ENCODE results near the gene SLC27A5. TPM values are rescaled to one million over a fixed set of nuclear protein-coding genes. Genes with fewer than 3 reads are reported as not detected.

Gene SLC27A5
- total RNA-seq = 10 to 100 TPM; 13.8 to 14.4 TPM

DNA sequence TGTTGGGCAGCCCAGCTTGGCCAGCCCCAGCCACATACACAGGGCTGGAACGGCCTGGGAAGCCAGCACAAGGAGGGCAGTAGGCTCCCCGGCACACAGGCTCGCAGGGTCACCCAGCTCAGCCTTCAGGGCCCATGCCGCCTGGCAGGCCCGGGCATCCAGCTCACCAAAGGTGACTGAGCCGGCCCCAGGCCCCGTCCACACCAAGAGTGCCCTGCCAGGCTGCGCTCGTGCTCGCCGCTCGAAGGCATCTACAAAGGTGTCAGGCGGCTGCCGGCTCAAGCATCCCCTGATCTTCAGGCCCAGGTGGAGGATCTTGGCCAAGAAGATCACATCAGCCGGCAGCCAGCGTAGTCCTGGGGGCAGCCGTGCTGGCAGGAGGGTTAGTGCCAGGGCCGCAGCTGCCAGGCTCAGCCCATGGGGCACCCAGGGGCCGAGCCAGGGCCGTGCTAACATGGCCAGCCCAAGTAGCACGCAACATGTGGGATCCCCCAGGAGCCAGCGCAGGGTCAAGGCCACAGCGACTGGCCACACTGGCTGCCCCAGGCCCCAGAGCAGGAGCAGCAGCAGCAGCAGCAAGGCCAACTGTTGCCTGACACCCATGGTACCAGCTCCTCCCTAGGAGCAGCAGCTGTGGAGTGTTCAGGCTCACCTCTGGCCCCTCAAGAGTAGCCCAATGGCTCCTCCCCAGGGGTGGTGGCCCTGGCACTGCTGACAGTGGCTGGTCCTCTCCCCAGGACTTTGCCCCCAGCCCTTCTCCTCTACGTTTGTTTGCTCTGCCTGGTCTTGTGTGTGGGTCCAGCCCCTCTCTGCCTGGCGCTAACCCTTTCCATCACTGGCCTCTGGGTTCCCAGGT is at the start of gene SLC27A5:
Gene SLC27A5, minus strand, starts transcription at position 640 of the 856 bp plus-strand sequence. Its CDS starts 37 bp downstream, at position 603.
- no peak within 1 kb of the TSS for H3K4me3 Mint-ChIP-seq
- CTCF ChIA-PET = interaction anchor here (0.9 kb wide), 1 partner anchor 10 kb away, joined by 3 read pairs; no protein-coding TSS in a partner anchor
- DNase-seq = no peak
- peaks cover 9% of the 10 kb centered on the region for H3K9me3 Mint-ChIP-seq
- intact Hi-C loops (cut with micrococcal nuclease) = no loop called here
- H3K36me3 Mint-ChIP-seq (ENCODE audit: low read depth) = peaks cover 12% of the 10 kb centered on the region
- no peaks in the 10 kb centered on the region for H3K27me3 Mint-ChIP-seq (ENCODE audit: low read depth)
- peaks cover 22% of the 10 kb centered on the region for H3K4me1 Mint-ChIP-seq (ENCODE audit: low read depth)
- no peak within 1 kb of the TSS for H3K27ac Mint-ChIP-seq

DNA sequence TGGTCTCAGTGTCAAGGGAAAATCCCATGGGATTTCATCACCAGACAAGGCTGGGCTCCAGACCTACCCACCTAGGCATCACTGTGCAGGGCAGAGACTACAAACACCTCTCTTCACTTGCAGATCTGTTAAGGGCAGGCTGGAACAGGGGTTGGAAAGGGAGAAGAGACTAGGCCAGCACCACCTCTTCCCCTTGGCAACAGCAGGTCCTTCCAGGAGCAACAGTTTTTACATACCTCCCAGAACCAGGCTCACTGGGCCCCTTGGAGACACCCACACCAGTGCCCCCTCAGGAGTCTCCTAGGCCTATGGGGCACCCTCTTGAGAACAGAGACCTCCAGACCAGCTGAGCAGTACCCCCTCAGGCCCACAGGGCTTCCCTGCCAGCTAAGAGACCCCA is 49.1 kb upstream of the SLC27A5 start:
- no peaks in the 10 kb centered on the region for H3K27me3 Mint-ChIP-seq (ENCODE audit: low read depth)
- H3K36me3 Mint-ChIP-seq (ENCODE audit: low read depth) = peaks cover 30% of the 10 kb centered on the region
- CTCF ChIA-PET = interaction anchor here (1.0 to 1.7 kb wide), 3 partner anchors 20 to 43 kb away, joined by 3 to 9 read pairs (median 4); partner anchors contain the start of gene ZBTB45
- H3K4me1 Mint-ChIP-seq (ENCODE audit: low read depth) = peaks cover 56% of the 10 kb centered on the region
- H3K9me3 Mint-ChIP-seq = no peaks in the 10 kb centered on the region
- DNase-seq = no peak
- intact Hi-C loops (cut with micrococcal nuclease) = no loop called here
- no peak overlapping the region for H3K27ac Mint-ChIP-seq
- H3K4me3 Mint-ChIP-seq = peak overlapping the region; percentile 90

GRCh38 chr19:58560007-58560887 is 48.5 kb upstream of the SLC27A5 start:
- H3K27me3 Mint-ChIP-seq (ENCODE audit: low read depth) = no peaks in the 10 kb centered on the region
- H3K4me1 Mint-ChIP-seq (ENCODE audit: low read depth) = peaks cover 59% of the 10 kb centered on the region
- no peaks in the 10 kb centered on the region for H3K9me3 Mint-ChIP-seq
- intact Hi-C loops (cut with micrococcal nuclease) = no loop called here
- peaks cover 33% of the 10 kb centered on the region for H3K36me3 Mint-ChIP-seq (ENCODE audit: low read depth)
- peak overlapping the region; percentile 90 for H3K4me3 Mint-ChIP-seq
- CTCF ChIA-PET = interaction anchor here (0.6 to 1.6 kb wide), 3 partner anchors 21 to 43 kb away, joined by 3 to 4 read pairs (median 4); partner anchors contain the start of gene ZBTB45
- H3K27ac Mint-ChIP-seq = peak overlapping the region; percentile 100
- DNase-seq = no peak

DNA sequence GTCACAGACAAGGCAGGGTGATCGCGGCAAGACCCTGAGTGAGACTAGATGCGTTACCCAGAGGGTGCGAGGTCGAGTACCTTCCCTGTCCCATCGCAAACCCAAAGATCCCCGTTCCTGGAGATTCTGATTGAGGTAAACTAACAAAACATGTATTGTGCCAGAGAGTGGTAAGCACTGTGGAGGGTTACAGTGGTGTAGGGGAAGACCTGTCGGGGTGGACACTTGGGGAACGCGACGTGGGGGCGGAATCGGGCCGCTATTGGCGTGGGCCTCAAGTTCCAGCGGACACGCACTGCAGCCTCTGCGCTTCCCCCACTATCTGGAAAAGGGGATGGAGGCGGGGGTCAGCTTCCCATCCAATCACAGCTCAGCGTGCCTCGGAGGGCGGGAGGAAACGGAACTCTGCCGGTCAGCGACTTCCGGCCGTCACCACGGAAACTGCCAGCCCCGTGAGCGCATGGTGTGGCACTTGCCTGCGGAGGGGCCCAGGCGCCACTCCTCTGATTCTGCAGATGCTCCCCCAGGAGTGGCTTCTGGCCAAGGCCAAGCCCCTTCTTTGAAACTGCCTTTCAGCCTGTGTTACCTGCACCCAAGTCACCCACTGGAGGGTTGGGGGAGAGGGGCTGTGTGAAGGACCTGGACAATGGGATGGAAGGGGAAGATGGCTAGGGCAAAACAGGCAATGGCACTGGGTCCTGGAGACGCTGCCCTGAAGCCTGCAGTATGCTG is 47.6 kb upstream of the SLC27A5 start:
- peaks cover 63% of the 10 kb centered on the region for H3K4me1 Mint-ChIP-seq (ENCODE audit: low read depth)
- H3K36me3 Mint-ChIP-seq (ENCODE audit: low read depth) = peaks cover 36% of the 10 kb centered on the region
- intact Hi-C loops (cut with micrococcal nuclease) = loop anchor here (1.0 kb wide), 4 partner anchors 14 to 178 kb away; partner anchors contain the start of genes MZF1, TRIM28 and ZNF837
- H3K27me3 Mint-ChIP-seq (ENCODE audit: low read depth) = no peaks in the 10 kb centered on the region
- peak overlapping the region; percentile 90 for H3K4me3 Mint-ChIP-seq
- no peaks in the 10 kb centered on the region for H3K9me3 Mint-ChIP-seq
- DNase-seq = peak; percentile 87
- peak overlapping the region; percentile 100 for H3K27ac Mint-ChIP-seq
- CTCF ChIA-PET = interaction anchor here (0.6 kb wide), 1 partner anchor 40 kb away, joined by 4 read pairs; the partner anchor contains the start of gene ZBTB45

GRCh38 chr19:58558623-58559274 is 47.0 kb upstream of the SLC27A5 start:
- Mint-ChIP-seq H3K9me3 (no peaks in the 10 kb centered on the region), H3K27me3 (ENCODE audit: low read depth) (no peaks in the 10 kb centered on the region), H3K4me1 (ENCODE audit: low read depth) (peaks cover 66% of the 10 kb centered on the region), H3K36me3 (ENCODE audit: low read depth) (peaks cover 37% of the 10 kb centered on the region), H3K4me3 (peak overlapping the region; percentile 90), H3K27ac (peak overlapping the region; percentile 100)
- CTCF ChIA-PET = no interaction called here
- DNase-seq = peak; percentile 100
- intact Hi-C loops (cut with micrococcal nuclease) = loop anchor here (1.0 kb wide), 5 partner anchors 14 to 177 kb away; partner anchors contain the start of genes MZF1, TRIM28 and ZNF837

DNA sequence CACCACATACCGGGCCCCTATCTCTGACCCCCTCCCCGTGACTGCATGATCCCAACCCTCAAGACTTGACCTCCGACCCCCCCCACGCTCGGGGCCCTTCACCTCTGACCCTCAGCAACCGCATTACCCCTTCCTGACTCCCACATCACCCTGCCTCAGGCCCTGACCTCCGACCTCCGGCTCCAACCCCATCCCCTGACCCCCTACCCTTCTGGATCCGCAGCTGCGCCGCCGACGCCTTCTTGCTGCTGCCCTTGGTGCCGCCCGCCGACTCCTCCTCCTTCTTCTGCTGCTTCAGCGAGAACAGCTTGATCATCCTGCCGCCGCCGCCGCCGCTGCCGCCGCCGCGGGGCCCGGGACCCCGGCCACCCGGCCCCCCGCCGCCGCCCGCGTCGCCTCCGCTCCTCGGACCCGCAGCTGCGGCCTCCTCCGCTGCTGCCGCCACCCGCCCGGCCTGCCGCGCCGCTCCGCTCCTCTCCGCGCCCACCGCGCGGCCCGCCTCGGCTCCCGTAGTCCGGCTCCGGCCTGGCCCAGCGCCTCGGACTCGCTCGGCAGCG is 46.4 kb upstream of the SLC27A5 start, which contains the start of gene UBE2M:
Gene UBE2M, minus strand, starts transcription at position 546 of the 557 bp plus-strand sequence. Its CDS starts 230 bp downstream, at position 316.
- intact Hi-C loops (cut with micrococcal nuclease) = loop anchor here (1.0 kb wide), 1 partner anchor 44 kb away; no protein-coding TSS in a partner anchor
- CTCF ChIA-PET = no interaction called here
- peaks cover 34% of the 10 kb centered on the region for H3K36me3 Mint-ChIP-seq (ENCODE audit: low read depth)
- peak within 1 kb of the TSS; percentile 90 for H3K4me3 Mint-ChIP-seq
- H3K9me3 Mint-ChIP-seq = no peaks in the 10 kb centered on the region
- no peaks in the 10 kb centered on the region for H3K27me3 Mint-ChIP-seq (ENCODE audit: low read depth)
- peak within 1 kb of the TSS; percentile 100 for H3K27ac Mint-ChIP-seq
- peaks cover 64% of the 10 kb centered on the region for H3K4me1 Mint-ChIP-seq (ENCODE audit: low read depth)
- peak; percentile 71 for DNase-seq

DNA sequence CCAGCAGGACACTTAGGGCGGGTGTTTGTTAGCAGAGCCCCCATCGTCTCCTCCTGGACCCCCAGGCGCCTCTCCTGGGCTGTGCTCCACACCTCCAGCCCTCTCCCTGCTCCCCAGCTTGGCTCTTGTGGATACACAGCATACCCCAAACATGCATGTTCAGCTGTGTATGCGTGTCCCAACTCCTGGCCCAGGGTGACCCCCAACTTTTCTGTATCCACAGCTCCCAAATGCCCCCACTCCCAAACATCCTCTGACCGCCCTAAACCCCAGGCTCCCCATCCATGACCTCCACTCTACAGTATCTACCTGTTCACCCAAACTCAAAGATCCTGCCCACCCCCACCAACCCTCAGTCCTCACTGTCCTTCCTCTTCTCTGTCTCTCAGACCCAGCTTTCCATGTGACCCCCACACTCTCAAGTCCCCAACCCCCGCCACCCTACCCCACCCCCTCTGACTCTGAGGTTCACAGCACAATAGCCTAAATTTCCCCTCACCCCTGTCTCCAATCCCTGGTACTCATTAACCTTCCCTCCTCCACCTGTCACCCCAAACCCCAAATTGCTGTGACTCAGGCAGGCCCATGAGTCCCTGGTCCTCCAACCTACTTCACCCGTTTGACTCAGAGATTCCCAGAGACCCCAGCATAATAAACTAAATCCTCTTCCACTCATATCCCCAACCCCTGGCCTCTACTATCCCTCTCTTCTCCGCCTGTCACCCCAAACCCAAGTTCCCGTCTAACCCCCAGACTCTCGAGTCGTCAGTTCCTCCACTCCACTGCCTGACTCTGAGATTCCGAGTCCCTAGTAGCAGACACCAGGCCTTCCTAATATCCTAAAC is 45.7 kb upstream of the SLC27A5 start:
- no peaks in the 10 kb centered on the region for H3K9me3 Mint-ChIP-seq
- H3K4me3 Mint-ChIP-seq = peak overlapping the region; percentile 90
- peaks cover 38% of the 10 kb centered on the region for H3K36me3 Mint-ChIP-seq (ENCODE audit: low read depth)
- CTCF ChIA-PET = no interaction called here
- intact Hi-C loops (cut with micrococcal nuclease) = loop anchor here (1.0 kb wide), 1 partner anchor 43 kb away; no protein-coding TSS in a partner anchor
- H3K27ac Mint-ChIP-seq = peak overlapping the region; percentile 93
- H3K4me1 Mint-ChIP-seq (ENCODE audit: low read depth) = peaks cover 67% of the 10 kb centered on the region
- no peaks in the 10 kb centered on the region for H3K27me3 Mint-ChIP-seq (ENCODE audit: low read depth)
- DNase-seq = no peak

DNA sequence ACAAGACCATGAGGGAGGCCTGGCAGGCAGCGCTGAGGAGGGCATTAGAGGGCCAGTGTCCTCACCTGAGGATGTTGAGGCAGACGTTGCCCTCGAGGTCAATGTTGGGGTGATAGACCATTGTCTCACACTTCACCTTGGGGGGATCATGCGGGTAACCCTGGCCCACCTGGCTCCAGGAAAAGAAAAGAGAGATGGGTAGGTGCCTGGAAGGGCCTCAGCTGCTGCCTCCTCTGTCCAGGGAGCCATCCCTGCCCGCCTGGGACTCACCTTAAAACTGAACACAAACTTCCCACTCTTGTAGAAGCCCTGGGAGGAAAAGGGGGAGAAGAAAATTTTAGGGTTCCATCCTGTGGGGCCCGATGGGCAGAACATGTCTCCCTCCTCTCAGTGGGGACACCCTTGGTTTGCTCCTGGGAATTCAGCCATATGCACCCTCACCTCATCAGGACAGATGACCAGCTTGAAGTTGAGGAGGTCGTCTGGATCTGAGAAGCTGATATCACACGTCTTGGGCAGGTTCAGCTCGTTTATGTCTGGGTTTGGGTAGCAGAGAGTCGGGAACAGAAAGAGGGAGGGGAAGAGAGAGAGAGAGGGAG is 44.9 kb upstream of the SLC27A5 start:
- no peak for DNase-seq
- CTCF ChIA-PET = no interaction called here
- H3K27ac Mint-ChIP-seq = peak overlapping the region; percentile 81
- H3K27me3 Mint-ChIP-seq (ENCODE audit: low read depth) = no peaks in the 10 kb centered on the region
- H3K36me3 Mint-ChIP-seq (ENCODE audit: low read depth) = peaks cover 44% of the 10 kb centered on the region
- peak overlapping the region; percentile 90 for H3K4me3 Mint-ChIP-seq
- H3K9me3 Mint-ChIP-seq = no peaks in the 10 kb centered on the region
- intact Hi-C loops (cut with micrococcal nuclease) = no loop called here
- peaks cover 63% of the 10 kb centered on the region for H3K4me1 Mint-ChIP-seq (ENCODE audit: low read depth)

GRCh38 chr19:58555920-58556621 is 44.3 kb upstream of the SLC27A5 start:
- Mint-ChIP-seq H3K9me3 (no peaks in the 10 kb centered on the region), H3K4me1 (ENCODE audit: low read depth) (peaks cover 57% of the 10 kb centered on the region), H3K4me3 (peak overlapping the region; percentile 90), H3K36me3 (ENCODE audit: low read depth) (peaks cover 42% of the 10 kb centered on the region), H3K27me3 (ENCODE audit: low read depth) (no peaks in the 10 kb centered on the region), H3K27ac (peak overlapping the region; percentile 94)
- CTCF ChIA-PET = interaction anchor here (1.4 to 2.8 kb wide), 3 partner anchors 25 to 42 kb away, joined by 3 to 21 read pairs (median 14); partner anchors contain the start of gene ZBTB45
- no peak for DNase-seq
- intact Hi-C loops (cut with micrococcal nuclease) = loop anchor here (1.0 kb wide), 3 partner anchors 12 to 37 kb away; partner anchors contain the start of genes MZF1, TRIM28 and ZBTB45
